ENCODE data around the gene CFL2. TPM values are rescaled to one million over a fixed set of nuclear protein-coding genes. Genes with fewer than 3 reads are reported as not detected.

Gene CFL2
- total and polyA plus RNA-seq, 4 donors, result 87.9 to 178 (median 132) TPM

- ATAC-seq (ENCODE audit: low FRiP score) (no peak), DNase-seq (no peak)
- no peak overlapping the region for H3K4me3 ChIP-seq (ENCODE audit: low read length in 2 of 2)
- 52 to 56% methylated on average over 3 of the region's 3 CpGs for WGBS, 2 donors
- intact Hi-C loops (cut with DNase I), result no loop called here
- H3K36me3 ChIP-seq (ENCODE audit: control insufficient read depth in 1 of 2, insufficient read depth in 2 of 2, low read length in 1 of 2), result no peaks in the 10 kb centered on the region
- H3K27me3 ChIP-seq (ENCODE audit: control insufficient read depth in 1 of 2, insufficient read depth in 2 of 2, low read length in 1 of 2), result no peaks in the 10 kb centered on the region
- H3K27ac ChIP-seq (ENCODE audit: low read depth in 1 of 2, low read length in 2 of 2), result no peak overlapping the region
- no peaks in the 10 kb centered on the region for H3K4me1 ChIP-seq (ENCODE audit: control insufficient read depth in 1 of 2, insufficient read depth in 2 of 2, low read length in 2 of 2)
- no peaks in the 10 kb centered on the region for H3K9me3 ChIP-seq (ENCODE audit: control insufficient read depth, low read length)
These were observed 25.8 kb downstream of the CFL2 start for GRCh38 chr14:34688470-34689206.

GRCh38 chr14:34685819-34686428 lies 28.5 kb downstream of the CFL2 start:
- no peaks in the 10 kb centered on the region for H3K27me3 ChIP-seq (ENCODE audit: control insufficient read depth in 1 of 2, insufficient read depth in 2 of 2, low read length in 1 of 2)
- ATAC-seq (ENCODE audit: low FRiP score) (no peak), DNase-seq (no peak)
- H3K27ac ChIP-seq (ENCODE audit: low read depth in 1 of 2, low read length in 2 of 2), result no peak overlapping the region
- H3K4me3 ChIP-seq (ENCODE audit: low read length in 2 of 2), result no peak overlapping the region
- H3K4me1 ChIP-seq (ENCODE audit: control insufficient read depth in 1 of 2, insufficient read depth in 2 of 2, low read length in 2 of 2), result no peaks in the 10 kb centered on the region
- H3K9me3 ChIP-seq (ENCODE audit: control insufficient read depth, low read length), result no peaks in the 10 kb centered on the region
- no peaks in the 10 kb centered on the region for H3K36me3 ChIP-seq (ENCODE audit: control insufficient read depth in 1 of 2, insufficient read depth in 2 of 2, low read length in 1 of 2)
- WGBS, 2 donors, result 61 to 63% methylated on average over 7 of the region's 7 CpGs
- intact Hi-C loops (cut with DNase I), result no loop called here

DNA sequence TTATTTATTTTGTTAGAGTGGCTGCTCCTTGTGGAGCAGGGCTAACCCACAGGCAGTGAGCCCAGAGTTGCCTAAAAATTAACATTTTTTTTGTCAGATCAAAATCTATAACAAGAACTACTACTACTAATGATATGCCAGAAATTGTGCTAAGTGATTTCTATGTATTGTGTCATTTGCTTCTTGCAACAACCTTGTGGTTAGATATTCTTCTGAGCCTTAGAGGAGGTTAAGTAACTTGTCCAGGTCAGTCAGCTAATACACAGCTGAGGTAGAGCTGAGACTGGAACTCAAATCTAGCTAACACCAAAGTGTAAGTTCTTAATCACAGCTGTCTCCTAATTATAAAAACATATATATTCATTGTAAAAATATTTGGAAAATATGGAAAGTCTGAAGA lies 29.8 kb downstream of the CFL2 start:
- no peak overlapping the region for H3K27ac ChIP-seq (ENCODE audit: low read depth in 1 of 2, low read length in 2 of 2)
- H3K9me3 ChIP-seq (ENCODE audit: control insufficient read depth, low read length), result no peaks in the 10 kb centered on the region
- DNase-seq, result no peak
- no peaks in the 10 kb centered on the region for H3K27me3 ChIP-seq (ENCODE audit: control insufficient read depth in 1 of 2, insufficient read depth in 2 of 2, low read length in 1 of 2)
- intact Hi-C loops (cut with DNase I), result no loop called here
- no peaks in the 10 kb centered on the region for H3K36me3 ChIP-seq (ENCODE audit: control insufficient read depth in 1 of 2, insufficient read depth in 2 of 2, low read length in 1 of 2)
- ATAC-seq (ENCODE audit: low FRiP score), result no peak
- H3K4me3 ChIP-seq (ENCODE audit: low read length in 2 of 2), result no peak overlapping the region
- no peaks in the 10 kb centered on the region for H3K4me1 ChIP-seq (ENCODE audit: control insufficient read depth in 1 of 2, insufficient read depth in 2 of 2, low read length in 2 of 2)

GRCh38 chr14:34682787-34683321 lies 31.5 kb downstream of the CFL2 start:
- DNase-seq, result no peak
- intact Hi-C loops (cut with DNase I), result no loop called here
- 85 to 88% methylated on average over 2 of the region's 2 CpGs for WGBS, 2 donors
- Histone ChIP-seq H3K36me3 (ENCODE audit: control insufficient read depth in 1 of 2, insufficient read depth in 2 of 2, low read length in 1 of 2) (no peaks in the 10 kb centered on the region), H3K4me1 (ENCODE audit: control insufficient read depth in 1 of 2, insufficient read depth in 2 of 2, low read length in 2 of 2) (no peaks in the 10 kb centered on the region), H3K27me3 (ENCODE audit: control insufficient read depth in 1 of 2, insufficient read depth in 2 of 2, low read length in 1 of 2) (no peaks in the 10 kb centered on the region), H3K9me3 (ENCODE audit: control insufficient read depth, low read length) (no peaks in the 10 kb centered on the region), H3K27ac (ENCODE audit: low read depth in 1 of 2, low read length in 2 of 2) (no peak overlapping the region), H3K4me3 (ENCODE audit: low read length in 2 of 2) (no peak overlapping the region)
- no peak for ATAC-seq (ENCODE audit: low FRiP score)

- H3K4me3 ChIP-seq (ENCODE audit: low read length in 2 of 2), result no peak overlapping the region
- no peaks in the 10 kb centered on the region for H3K4me1 ChIP-seq (ENCODE audit: control insufficient read depth in 1 of 2, insufficient read depth in 2 of 2, low read length in 2 of 2)
- H3K9me3 ChIP-seq (ENCODE audit: control insufficient read depth, low read length), result no peaks in the 10 kb centered on the region
- H3K36me3 ChIP-seq (ENCODE audit: control insufficient read depth in 1 of 2, insufficient read depth in 2 of 2, low read length in 1 of 2), result no peaks in the 10 kb centered on the region
- DNase-seq (no peak), ATAC-seq (ENCODE audit: low FRiP score) (no peak)
- H3K27me3 ChIP-seq (ENCODE audit: control insufficient read depth in 1 of 2, insufficient read depth in 2 of 2, low read length in 1 of 2), result no peaks in the 10 kb centered on the region
- intact Hi-C loops (cut with DNase I), result no loop called here
- no peak overlapping the region for H3K27ac ChIP-seq (ENCODE audit: low read depth in 1 of 2, low read length in 2 of 2)
- 64 to 68% methylated on average over 8 of the region's 8 CpGs for WGBS, 2 donors
These were observed 33.5 kb downstream of the CFL2 start for GRCh38 chr14:34680806-34681479.

GRCh38 chr14:34678735-34679134 lies 35.7 kb downstream of the CFL2 start:
- DNase-seq (no peak), ATAC-seq (ENCODE audit: low FRiP score) (no peak)
- H3K27ac ChIP-seq (ENCODE audit: low read depth in 1 of 2, low read length in 2 of 2), result no peak overlapping the region
- no peaks in the 10 kb centered on the region for H3K36me3 ChIP-seq (ENCODE audit: control insufficient read depth in 1 of 2, insufficient read depth in 2 of 2, low read length in 1 of 2)
- H3K4me1 ChIP-seq (ENCODE audit: control insufficient read depth in 1 of 2, insufficient read depth in 2 of 2, low read length in 2 of 2), result no peaks in the 10 kb centered on the region
- 82 to 91% methylated on average over 8 of the region's 8 CpGs for WGBS, 2 donors
- no peak overlapping the region for H3K4me3 ChIP-seq (ENCODE audit: low read length in 2 of 2)
- intact Hi-C loops (cut with DNase I), result no loop called here
- H3K9me3 ChIP-seq (ENCODE audit: control insufficient read depth, low read length), result no peaks in the 10 kb centered on the region
- no peaks in the 10 kb centered on the region for H3K27me3 ChIP-seq (ENCODE audit: control insufficient read depth in 1 of 2, insufficient read depth in 2 of 2, low read length in 1 of 2)

GRCh38 chr14:34678306-34678705 lies 36.1 kb downstream of the CFL2 start:
- intact Hi-C loops (cut with DNase I), result no loop called here
- WGBS, 2 donors, result 67 to 71% methylated on average over 7 of the region's 7 CpGs
- Histone ChIP-seq H3K4me1 (ENCODE audit: control insufficient read depth in 1 of 2, insufficient read depth in 2 of 2, low read length in 2 of 2) (no peaks in the 10 kb centered on the region), H3K27ac (ENCODE audit: low read depth in 1 of 2, low read length in 2 of 2) (no peak overlapping the region), H3K36me3 (ENCODE audit: control insufficient read depth in 1 of 2, insufficient read depth in 2 of 2, low read length in 1 of 2) (no peaks in the 10 kb centered on the region), H3K9me3 (ENCODE audit: control insufficient read depth, low read length) (no peaks in the 10 kb centered on the region), H3K27me3 (ENCODE audit: control insufficient read depth in 1 of 2, insufficient read depth in 2 of 2, low read length in 1 of 2) (no peaks in the 10 kb centered on the region), H3K4me3 (ENCODE audit: low read length in 2 of 2) (no peak overlapping the region)
- DNase-seq (no peak), ATAC-seq (ENCODE audit: low FRiP score) (no peak)

DNA sequence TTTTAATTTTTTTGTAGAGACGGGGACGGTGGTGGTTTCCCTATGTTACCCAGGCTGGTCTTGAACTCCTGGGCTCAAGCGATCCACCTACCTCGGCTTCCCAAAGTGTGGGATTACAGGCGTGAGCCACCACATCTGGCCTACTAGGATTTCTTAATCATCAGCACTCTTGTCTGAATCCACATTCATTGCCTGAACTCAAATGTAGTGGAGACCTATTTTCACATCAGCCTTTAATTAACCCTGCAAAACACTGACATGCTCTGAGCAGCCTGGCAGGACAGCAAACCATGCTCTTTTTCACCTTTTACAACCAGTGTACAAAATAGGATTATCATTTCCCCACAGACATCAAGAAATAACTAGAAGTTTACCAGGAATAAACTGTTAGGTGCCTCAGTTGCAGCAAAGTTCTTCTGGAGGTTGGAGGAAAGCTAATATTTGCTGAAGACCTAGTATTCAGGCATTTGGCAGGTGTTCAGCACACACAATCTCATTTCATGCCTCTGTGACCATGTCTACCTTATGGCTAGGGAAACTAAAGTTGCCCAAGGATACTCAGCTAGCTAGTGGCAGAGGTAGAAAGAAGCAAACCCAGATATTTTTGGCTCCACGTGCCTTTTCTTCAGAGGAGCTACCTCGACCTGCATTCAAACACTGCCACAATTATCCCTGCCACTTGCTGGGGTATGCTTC lies 37.7 kb downstream of the CFL2 start:
- no peaks in the 10 kb centered on the region for H3K27me3 ChIP-seq (ENCODE audit: control insufficient read depth in 1 of 2, insufficient read depth in 2 of 2, low read length in 1 of 2)
- DNase-seq (no peak), ATAC-seq (ENCODE audit: low FRiP score) (no peak)
- no peak overlapping the region for H3K4me3 ChIP-seq (ENCODE audit: low read length in 2 of 2)
- no peaks in the 10 kb centered on the region for H3K4me1 ChIP-seq (ENCODE audit: control insufficient read depth in 1 of 2, insufficient read depth in 2 of 2, low read length in 2 of 2)
- 83 to 86% methylated on average over 7 of the region's 7 CpGs for WGBS, 2 donors
- no peak overlapping the region for H3K27ac ChIP-seq (ENCODE audit: low read depth in 1 of 2, low read length in 2 of 2)
- no peaks in the 10 kb centered on the region for H3K36me3 ChIP-seq (ENCODE audit: control insufficient read depth in 1 of 2, insufficient read depth in 2 of 2, low read length in 1 of 2)
- no peaks in the 10 kb centered on the region for H3K9me3 ChIP-seq (ENCODE audit: control insufficient read depth, low read length)
- intact Hi-C loops (cut with DNase I), result no loop called here

Measured in aorta (tissue), 5 donors.